RWPE2 (cell line): ENCODE data around the gene SUPT6H.
A peak's percentile ranks its signal among the peaks of the same experiment; 100 is the strongest.
"Not testable (repeated sequence)": the region's sequence is repeated elsewhere in the genome, so short reads cannot be mapped to it uniquely, and the experiment has no call there.

ENCODE experiments used
- ATAC-seq: fragments of 200-7000 bp; cut with Tn5 transposase; 3 replicates; pipeline ENCODE4 v1.9.1; 2021; ENCODE audit warnings: low read depth
- DNase-seq: peaks from one replicate; pipeline ENCODE4 v3.0.0-alpha.2; 2020; ENCODE audit warnings: low spot score
- H3K27ac ChIP-seq: fragments of 450-650 bp; 2 replicates; pipeline ENCODE4 v1.5.1; 2017; ENCODE audit warnings: mild to moderate bottlenecking; ENCODE audit not compliant: poor library complexity, severe bottlenecking
- H3K27me3 ChIP-seq: fragments of 250-450 bp; sonication (Bioruptor Pico); 2 replicates; pipeline ENCODE4 v1.5.1; 2021; ENCODE audit warnings: mild to moderate bottlenecking, moderate library complexity; ENCODE audit not compliant: insufficient read depth, poor library complexity, severe bottlenecking
- H3K36me3 ChIP-seq: fragments of 250-450 bp; sonication (Bioruptor Pico); 2 replicates; pipeline ENCODE4 v1.5.1; 2020; ENCODE audit warnings: low read depth, mild to moderate bottlenecking, moderate library complexity
- H3K4me1 ChIP-seq: fragments of 250-450 bp; sonication (Bioruptor Pico); 2 replicates; pipeline ENCODE4 v1.5.1; 2021; ENCODE audit warnings: mild to moderate bottlenecking, moderate library complexity; ENCODE audit not compliant: insufficient read depth, poor library complexity, severe bottlenecking
- H3K4me3 ChIP-seq: fragments of 250-450 bp; sonication (Bioruptor Pico); 2 replicates; pipeline ENCODE4 v1.5.1; 2021; ENCODE audit warnings: mild to moderate bottlenecking, moderate library complexity; ENCODE audit not compliant: severe bottlenecking
- H3K9me3 ChIP-seq: fragments of 250-450 bp; sonication (Bioruptor Pico); 2 replicates; pipeline ENCODE4 v1.5.1; 2021; ENCODE audit warnings: mild to moderate bottlenecking, moderate library complexity; ENCODE audit not compliant: severe bottlenecking
- CTCF ChIP-seq: fragments of 450-650 bp; IDR thresholded peaks from one replicate; pipeline ENCODE4 v1.5.1; 2017; ENCODE audit warnings: mild to moderate bottlenecking, moderate library complexity; ENCODE audit not compliant: poor library complexity, severe bottlenecking

SUPT6H gene

DNA sequence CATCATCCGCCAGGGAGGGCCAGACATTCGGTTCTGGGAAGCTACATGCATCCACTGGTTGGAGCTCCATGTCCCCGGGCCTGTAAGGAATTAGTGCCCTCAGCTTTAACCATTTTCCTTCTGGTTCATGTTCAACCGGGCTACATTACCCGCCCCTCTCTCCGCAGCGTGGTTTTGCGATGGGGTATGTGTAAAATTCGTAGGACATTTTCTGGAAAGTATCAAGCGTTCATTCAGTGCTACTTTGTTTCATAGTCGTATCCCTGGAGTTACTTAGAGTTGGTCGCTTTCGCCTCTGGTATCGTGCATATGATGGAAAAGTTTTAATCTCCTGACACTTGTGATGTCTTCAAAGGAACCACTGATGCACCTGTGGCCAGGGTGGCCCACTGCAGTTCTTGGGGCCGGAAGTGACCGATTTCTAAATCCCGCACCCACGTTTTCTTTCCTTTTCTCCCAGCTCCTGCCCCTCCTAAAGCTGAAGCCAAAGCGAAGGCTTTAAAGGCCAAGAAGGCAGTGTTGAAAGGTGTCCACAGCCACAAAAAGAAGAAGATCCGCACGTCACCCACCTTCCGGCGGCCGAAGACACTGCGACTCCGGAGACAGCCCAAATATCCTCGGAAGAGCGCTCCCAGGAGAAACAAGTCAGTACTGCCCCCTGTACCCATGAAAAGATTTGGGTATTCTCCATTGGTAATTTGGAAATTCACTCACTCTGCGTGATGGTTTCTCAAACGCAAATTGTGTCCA lies 58.4 kb downstream of the SUPT6H start:
- peak; percentile 13 for TF ChIP-seq CTCF
- ATAC-seq (no peak), DNase-seq (no peak)
- peak overlapping the region; percentile 56 for H3K4me3 ChIP-seq
- no peaks in the 10 kb centered on the region for H3K9me3 ChIP-seq
- H3K27ac ChIP-seq = peak overlapping the region; percentile 92
- H3K36me3 ChIP-seq = peaks cover 62% of the 10 kb centered on the region
- H3K4me1 ChIP-seq = peaks cover 26% of the 10 kb centered on the region
- no peaks in the 10 kb centered on the region for H3K27me3 ChIP-seq

GRCh38 chr17:28720997-28721329 lies 59.0 kb downstream of the SUPT6H start:
- Histone ChIP-seq H3K27ac (peak overlapping the region; percentile 92), H3K4me3 (peak overlapping the region; percentile 56), H3K4me1 (peaks cover 26% of the 10 kb centered on the region), H3K36me3 (peaks cover 59% of the 10 kb centered on the region)
- not testable (repeated sequence) for H3K9me3 ChIP-seq, ATAC-seq, DNase-seq, H3K27me3 ChIP-seq

GRCh38 chr17:28722417-28723158 lies 60.6 kb downstream of the SUPT6H start:
- Histone ChIP-seq H3K9me3 (no peaks in the 10 kb centered on the region), H3K27me3 (no peaks in the 10 kb centered on the region), H3K4me3 (no peak overlapping the region), H3K4me1 (peaks cover 28% of the 10 kb centered on the region), H3K27ac (peak overlapping the region; percentile 92), H3K36me3 (peaks cover 51% of the 10 kb centered on the region)
- ATAC-seq (no peak), DNase-seq (no peak)
- TF ChIP-seq CTCF = no peak

GRCh38 chr17:28723159-28723835 lies 61.3 kb downstream of the SUPT6H start:
- H3K9me3 ChIP-seq = no peaks in the 10 kb centered on the region
- no peaks in the 10 kb centered on the region for H3K27me3 ChIP-seq
- ATAC-seq (no peak), DNase-seq (no peak)
- no peak for TF ChIP-seq CTCF
- H3K27ac ChIP-seq = peak overlapping the region; percentile 92
- no peak overlapping the region for H3K4me3 ChIP-seq
- peaks cover 30% of the 10 kb centered on the region for H3K4me1 ChIP-seq
- H3K36me3 ChIP-seq = peaks cover 51% of the 10 kb centered on the region

DNA sequence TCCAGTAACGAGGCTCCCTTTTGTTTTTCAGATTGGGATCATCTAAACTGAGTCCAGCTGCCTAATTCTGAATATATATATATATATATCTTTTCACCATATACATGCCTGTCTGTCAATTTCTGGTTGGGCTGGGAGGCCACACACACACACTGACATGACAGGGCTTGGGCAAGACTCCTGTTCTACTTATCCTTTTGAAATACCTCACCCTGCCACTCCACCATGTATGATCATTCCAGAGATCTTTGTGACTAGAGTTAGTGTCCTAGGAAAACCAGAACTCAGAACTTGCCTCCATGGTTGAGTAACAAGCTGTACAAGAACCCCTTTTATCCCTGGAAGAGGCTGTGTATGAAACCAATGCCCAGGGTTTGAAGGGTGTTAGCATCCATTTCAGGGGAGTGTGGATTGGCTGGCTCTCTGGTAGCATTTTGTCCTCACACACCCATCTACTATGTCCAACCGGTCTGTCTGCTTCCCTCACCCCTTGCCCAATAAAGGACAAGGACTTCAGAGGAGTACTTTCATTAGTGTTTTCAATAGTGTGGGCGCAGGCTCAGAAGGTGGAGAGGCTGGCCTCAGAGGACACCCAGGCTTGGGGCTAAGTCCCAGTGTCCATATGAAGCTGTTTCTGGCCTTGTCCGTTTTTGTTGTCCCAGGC lies 62.0 kb downstream of the SUPT6H start:
- not testable (repeated sequence) for DNase-seq, ATAC-seq, H3K27me3 ChIP-seq, H3K4me3 ChIP-seq, H3K9me3 ChIP-seq
- H3K36me3 ChIP-seq = peaks cover 51% of the 10 kb centered on the region
- peaks cover 23% of the 10 kb centered on the region for H3K4me1 ChIP-seq
- H3K27ac ChIP-seq = peak overlapping the region; percentile 92
